NCI-H1694 treated with DMSO at 0.1 percent for 48 hours (cell line): ENCODE data around the gene MOK.

Experiments
- DNase-seq: peaks from one replicate; lab custom pipeline; 2025; lab: John Stamatoyannopoulos, UW

Gene MOK

DNA sequence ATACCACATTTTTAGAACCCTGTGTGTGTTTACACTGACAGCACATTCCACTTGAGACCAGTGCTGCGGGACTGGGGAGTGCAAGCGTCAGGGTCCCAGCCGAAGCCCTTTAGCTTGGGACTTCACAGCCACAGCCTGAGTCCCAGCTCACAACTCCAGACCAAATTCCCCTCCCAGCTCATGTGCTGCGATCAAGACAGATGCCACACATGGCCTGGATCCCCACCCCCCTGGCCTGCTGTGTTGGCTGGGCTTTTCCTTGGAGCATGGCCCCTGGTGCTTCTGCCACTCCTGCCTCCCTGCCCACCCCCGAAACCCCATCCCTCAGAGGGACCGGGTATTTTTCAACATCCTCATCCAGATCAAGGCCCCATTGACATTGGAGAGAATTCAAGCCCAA, 101.6 kb downstream of the MOK start:
- DNase-seq = no peak

DNA sequence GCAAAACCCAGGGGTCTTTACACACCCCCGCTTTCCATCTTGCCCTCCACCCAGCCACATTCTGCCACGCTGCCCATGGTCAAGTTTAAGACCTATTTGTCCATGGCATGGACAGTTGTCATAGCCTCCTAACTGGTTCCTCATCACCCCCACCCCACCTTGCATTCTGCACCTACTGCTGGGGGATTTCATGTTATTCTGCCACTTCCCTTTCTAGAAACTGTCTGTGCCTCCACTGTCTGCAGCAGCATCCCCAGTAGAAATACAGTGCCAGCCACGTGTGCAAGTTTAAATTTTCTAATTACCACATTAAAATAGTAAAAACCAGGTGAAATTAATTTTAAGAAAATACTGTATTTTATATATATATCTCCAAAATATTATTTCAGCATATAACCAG, 102.0 kb downstream of the MOK start:
- DNase-seq = no peak

DNA sequence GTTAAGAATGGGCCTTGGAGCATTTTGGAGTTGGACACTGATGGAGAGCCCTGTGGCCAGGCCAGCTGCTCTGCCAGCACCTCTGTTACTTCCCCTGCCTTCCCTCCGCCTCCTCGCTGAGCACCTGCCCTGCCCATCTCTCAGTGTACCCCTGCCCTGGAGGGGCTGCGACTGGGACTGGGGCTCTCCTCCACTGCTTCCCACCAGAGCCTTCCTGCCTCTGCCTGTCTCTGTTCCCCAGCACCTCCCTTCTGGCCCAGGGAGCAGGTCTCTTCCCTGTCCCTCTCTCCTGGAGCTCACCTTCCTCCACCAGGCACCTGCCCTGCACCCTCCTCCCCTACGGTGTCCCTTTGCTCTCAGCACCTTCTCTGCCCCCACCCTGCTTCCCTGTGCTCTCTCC, 103.2 kb downstream of the MOK start:
- no peak for DNase-seq

DNA sequence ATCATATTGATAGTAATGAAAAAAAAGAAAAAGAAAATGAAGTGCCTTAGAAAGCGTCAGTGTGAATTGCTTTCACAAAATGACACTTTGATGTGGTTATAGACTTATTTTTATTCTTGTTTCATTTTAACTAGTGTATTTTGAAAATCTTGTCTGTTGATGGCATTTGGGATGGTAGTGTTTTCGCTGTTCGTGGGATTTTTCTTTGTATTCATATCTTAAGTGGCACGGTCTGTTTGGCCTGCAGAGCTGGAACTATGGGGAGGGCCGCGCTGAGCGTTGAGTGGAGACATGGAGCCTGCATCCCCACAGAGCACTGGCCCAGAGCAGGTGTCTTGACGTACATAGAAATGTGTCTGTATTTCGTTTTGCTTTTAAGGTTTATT, 103.6 kb downstream of the MOK start:
- DNase-seq = no peak

DNA sequence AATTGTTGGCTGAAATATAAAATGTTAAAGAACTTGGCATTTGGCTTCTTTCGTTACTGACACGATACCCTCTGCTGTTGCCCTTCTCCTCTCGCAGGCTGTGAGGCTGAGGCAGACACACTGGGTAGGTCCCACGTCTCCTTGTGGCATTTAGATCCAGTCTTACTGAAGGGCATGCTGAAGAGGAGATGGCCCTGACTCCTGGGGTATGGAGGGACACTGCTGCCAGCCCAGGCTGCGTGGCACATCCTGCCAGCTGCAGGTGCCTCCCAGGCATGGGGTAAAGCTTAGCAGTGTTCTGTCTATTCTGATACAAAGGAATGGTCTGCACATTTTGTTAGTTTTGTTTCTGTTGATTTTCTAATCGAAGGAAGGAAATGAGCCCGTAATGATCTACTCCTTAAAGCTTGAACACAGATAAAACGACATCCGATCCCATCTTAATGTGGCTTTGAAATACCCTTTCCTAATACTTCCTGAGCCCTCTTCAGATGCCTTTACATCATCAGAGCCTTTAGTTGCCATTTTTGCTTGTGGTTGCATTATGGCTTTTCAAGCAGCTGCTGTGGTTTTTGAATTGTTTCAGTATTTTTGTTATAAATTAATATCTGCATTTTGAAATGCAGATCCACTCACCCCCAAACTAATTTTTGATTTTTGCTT, 104.1 kb downstream of the MOK start:
- no peak for DNase-seq

DNA sequence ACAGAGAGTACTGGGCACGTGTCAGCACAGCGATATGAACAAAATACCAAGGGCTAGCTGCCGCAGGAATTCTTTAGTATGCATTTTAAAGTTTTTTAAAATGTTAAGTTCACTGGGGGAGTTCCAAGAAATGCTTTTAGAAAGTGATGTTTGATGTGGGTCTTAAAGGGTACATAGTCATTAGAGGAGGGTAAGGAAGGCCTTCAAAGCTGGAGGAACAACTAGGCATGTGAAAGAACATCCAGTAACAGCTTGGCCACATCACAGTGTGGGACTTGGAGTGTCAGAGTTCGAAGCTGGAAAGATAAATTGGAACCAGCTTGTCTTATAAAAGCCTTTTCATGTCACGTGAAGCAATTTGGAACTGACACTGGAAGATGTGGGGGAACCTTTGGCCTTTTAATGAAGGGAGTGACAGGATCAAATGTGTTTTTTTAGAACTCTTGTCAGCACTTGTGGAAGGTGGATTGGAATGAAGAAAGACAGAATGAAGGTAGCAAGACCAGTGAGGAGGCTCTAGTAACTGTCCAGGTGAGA, 107.6 kb downstream of the MOK start:
- no peak for DNase-seq

DNA sequence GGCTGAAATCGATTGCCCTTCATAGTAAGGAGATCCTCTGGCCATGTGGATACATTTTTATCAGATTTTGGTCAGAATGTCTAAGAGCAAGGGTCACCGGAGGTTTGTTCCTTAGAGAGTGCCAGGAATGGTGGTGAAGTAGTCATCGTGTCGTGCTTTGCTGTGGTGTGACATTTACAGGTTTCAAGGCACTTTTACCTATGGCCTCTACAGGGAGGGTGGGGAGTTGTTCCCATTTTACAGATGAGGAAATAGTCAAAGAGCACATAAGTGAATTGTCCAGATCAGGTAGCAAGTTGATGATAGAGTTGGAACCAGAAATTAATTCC, 108.1 kb downstream of the MOK start:
- no peak for DNase-seq

DNA sequence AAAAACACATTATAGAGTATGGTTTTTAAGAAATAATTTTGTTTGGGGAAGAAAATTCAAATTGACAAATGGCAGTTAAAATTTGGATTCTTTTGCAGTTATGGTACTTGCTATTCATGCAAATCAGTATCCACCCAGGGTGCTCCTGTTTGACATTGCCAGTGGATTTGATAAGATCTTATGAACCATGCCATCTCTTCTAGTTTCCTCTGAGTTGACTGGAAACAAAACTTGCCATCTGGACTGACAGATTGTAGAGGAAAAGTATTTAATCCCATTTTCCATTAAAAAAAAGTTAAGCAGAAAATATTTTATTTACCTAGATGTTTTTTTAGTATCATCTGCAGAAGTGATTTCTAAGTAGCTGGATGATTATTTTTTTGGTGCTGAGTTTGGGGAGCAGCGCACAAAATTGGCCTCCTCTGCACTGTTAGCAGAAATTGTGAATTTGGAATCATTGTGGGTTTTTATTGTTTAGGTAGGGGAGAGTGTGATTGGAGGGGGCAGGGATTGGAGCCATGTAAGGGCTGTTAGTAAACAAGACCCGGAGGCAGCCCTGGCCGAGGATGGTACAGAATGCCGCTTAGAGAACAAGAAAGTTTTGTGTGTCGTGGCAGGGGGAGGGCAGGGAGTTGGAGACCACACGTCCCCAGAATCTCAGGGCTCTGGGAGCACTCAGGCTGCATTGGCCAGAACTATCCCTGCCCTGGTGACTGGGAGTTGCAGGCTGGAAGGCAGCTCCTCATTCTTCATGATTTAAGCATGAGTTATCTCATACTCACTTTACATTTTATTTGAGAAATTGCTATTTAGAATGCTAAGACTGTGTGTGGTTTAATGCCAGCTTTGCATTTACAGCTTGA, 108.7 kb downstream of the MOK start:
- DNase-seq = peak; percentile 36

DNA sequence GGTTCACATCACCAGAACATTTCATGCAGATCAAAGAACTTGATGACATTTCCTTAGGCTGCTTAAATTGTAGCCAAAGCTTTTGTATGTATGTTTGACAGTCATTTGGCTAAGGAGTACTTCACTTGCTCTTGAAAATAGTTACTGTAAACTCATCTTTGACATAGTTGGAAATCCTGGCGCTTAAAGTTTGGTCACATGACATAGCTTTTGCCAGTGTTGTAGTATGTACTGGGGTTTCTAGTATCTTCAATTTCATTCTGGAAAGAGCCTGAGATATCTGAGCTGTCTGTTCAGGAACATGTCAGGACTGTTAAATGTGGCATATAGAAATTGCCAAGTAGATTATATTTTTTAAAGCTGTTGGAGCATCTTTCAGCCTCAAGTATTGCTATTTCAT, 109.5 kb downstream of the MOK start:
- DNase-seq = no peak

DNA sequence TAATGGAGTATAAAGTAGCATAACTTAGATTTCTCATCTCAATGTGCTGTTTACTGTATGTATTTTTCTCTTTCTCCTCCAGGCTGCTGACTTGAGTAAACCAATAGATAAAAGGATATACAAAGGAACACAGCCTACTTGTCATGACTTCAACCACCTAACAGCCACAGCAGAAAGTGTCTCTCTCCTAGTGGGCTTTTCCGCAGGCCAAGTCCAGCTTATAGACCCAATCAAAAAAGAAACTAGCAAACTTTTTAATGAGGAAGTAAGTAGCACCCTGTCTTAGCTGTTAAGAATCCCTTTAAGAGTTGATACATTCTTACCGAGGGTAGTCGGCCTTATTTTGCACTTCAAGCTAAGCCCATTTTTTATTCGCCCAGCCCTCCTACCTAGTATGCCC, 110.1 kb downstream of the MOK start:
- DNase-seq = no peak

DNA sequence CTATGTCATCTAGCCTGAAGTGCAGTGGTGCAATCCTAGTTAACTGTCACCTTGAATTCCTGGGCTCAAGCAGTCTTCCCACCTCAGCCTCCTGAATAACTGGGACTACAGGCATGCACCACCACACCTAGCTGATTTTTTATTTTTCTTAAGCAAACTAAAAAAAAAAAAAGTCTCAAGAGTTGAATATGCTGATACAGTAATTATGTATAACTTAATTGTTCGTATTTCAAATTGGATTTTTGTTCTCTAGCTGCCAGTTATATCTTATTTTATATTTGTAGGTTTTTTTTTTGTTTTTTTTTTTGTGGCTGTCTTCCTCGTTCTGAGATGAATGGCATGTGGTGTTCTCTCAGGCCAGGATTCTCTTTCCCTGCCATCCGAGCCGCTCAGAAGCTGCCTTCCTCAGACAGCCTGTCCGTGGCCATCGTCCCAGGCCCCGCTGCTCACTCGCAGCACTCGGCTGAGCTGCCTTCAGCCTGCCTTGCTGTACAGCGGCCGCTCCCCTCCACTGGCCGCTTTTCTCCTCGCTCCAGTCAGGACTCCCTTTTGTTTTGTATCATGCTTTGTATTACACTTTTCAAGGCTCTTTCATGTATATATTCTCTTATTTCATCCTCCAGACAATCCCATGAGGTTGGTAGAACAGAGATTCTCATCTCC, 112.0 kb downstream of the MOK start:
- no peak for DNase-seq

DNA sequence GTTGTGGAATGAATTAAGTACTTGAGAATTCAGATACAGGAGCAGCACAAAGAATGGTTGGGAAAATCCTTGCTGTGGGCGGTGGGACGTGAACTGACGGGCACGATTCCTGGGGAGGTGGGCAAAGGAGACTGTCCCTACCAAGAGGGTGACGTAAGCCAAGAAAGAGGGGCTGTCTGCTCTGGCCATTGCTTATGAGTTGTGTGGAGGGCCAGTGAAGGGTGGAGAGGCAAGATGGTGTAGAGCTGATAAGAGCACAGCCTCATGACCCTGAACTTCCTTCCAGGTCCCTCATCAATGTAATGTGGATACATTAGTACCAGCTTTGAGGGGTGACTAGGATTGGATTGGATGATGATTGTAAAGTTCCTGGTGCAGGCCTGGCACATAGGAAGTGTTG, 115.1 kb downstream of the MOK start:
- DNase-seq = no peak

DNA sequence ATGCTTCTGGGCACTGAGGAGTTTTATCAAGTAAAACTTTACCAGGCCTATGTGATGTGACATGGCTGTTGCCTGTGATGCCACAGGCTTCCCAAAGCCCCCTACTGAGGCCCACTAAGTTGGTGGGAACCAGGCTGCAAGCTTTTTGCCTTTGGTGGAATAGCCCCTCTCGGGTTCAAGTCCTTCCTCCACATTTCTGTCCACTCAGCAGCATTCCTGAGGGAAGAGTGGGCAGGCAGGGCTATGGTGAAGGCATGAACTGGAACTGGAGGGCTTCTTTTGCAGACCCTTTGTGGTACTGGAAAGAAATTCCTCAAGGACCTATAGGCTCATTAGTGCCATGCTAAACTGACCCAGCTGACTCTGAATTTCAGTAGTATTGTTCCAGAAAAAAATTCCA, 116.8 kb downstream of the MOK start:
- DNase-seq = no peak

DNA sequence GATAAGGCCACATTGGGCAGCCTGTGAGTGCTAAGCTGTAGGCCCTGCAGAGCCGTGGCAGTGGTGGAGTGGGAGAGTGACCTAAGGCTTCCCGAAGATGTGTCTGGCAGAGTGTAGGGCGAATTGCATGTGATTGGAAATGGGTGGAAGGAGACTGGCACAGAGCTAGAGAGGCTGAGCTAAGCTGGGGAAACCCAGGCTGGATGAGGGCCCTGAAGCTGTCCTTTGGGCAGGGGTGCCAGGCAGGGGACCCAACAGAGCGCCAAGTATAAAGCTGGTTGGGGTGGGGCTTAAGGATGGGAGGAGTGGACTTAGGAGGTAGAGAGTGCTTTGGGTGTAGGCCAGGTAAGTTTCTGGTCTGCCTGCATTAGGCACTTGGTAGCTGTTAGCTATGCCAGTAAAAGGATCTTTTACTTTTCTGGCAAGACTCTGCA, 117.4 kb downstream of the MOK start:
- no peak for DNase-seq

DNA sequence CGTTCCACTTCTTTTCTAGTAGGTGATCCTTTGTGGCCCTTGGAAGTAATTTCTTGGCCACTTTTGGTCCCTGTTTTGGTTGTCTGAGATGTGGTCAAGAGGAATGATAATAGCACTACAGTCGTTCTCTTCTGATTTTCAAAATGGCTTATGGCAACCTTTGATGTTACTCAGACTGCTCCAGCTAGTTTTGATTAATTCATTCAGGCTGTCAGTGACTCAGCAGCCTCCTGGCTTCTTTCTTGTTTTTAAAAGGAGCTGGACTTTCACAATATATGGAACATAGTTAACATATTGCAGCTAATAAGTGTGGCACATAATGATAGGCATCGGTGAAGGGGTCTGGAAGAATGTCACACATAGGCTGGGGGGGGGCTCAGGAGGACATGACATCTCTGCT, 117.9 kb downstream of the MOK start:
- DNase-seq = no peak

DNA sequence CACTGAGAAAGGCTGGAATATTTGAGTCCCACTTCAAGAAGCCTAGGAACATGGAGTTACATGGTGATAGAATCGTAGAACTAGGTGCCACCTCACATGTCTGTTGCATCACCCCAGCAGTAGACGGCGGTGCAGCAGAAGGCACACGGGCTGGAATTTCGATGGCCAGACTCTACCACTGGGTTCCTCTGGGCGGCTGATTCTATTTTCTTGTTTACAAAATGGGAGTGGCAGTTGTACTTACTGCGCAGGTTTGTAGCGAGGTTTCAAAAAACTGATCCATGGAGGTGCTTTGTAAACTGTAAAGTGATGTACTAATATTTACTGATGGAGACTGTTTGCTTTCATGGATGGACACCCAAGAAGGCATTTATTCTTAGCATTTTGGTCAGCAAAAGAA, 119.6 kb downstream of the MOK start:
- DNase-seq = no peak

DNA sequence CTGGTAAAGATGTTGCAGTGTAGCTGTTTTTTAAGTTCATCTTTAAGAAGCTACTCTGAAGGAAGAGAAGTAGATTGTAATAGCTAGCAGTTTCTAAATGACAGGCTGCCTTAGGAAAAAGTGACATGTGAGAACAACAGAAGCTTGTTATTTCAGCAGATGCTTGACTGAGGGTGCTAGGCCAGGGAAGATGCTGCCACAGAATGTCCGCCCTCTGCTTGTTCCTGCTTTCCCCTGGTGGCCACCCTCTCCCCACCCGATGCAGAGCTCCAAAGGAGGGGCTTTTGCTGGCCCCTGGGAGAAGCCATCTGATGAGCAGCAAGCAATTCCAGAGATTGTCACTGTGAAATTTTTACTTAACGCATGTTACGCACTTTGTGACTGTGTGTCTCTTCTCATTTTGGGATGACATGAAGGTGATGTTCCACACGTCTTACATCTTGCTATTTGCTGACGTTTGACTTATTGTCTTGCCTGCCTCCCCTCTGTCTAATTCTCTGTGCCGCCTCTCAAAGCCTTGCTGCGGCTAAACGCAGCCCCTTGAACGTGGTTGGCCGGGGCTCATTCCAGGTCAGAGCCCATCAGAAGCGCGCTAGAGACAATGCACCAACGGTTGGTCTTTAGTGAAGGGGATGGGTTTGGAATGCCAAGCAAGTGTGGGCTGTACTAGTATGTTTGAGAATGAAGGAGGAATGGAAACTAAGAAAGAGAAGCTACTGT, 120.5 kb downstream of the MOK start:
- no peak for DNase-seq

DNA sequence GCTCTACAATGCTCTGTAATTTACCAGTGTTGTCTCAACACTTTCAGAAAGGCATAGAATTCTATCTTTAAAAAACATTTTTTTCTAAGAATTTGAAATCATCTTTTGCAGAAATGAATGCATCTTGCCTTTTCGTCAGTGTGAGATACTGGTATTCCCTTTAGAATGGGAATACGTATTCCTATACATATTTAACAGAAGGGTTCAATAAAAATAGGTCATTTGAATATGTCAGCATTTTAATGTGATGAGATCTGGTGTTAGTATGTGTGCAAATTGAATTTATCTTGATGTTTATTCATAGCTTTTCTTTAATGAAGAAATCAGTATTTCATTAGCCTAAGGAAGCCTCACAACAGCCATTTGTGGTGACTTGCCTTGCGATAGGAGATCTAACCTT, 121.1 kb downstream of the MOK start:
- no peak for DNase-seq

DNA sequence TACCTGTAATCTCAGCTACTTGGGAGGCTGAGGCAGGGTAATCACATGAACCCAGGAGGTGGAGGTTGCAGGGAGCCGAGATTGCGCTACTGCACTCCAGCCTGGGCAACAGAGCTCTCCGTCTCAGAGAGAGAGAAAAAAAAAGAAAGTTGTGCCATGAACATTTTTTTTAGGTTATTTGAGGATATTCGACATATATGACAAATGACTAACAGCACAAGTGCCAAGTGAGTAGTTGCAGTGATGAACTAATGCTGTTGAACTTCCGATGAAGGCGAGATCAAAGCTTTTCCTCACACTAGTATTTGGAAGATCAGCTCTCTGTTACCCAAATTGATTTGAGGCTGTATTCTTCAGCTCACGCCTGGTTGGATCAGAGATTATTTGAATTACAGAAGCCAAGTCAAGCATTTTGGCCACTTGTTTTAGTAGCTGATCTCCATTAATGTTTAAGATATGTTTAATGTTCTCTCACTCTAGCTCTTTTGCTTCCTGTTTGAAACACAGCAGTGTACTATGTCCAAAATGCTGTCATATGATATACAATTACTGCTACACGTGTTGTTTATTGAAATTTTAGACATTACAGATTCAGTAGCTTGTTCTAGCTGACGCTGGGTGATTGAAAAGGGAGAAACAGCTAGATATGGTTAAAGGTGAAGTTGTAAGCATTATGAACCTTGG, 121.9 kb downstream of the MOK start:
- no peak for DNase-seq

DNA sequence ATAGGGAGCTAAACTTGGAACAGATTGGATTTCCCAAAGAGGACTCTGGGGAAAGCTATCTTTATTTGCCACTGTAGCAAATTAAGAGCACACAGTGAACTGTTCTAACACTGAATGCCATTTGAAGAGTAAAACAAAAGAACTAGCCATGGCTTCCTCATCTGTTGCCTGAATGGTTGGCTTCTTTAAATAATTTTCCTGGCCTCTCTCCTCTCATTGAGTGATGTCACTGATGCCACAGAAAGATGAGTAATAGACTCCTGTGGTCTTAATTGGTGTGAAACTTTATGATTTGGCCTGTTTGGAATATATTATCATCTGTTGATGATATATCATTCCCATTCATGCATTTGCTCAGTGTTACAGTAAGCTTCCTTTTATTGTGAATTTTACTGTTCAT, 122.8 kb downstream of the MOK start:
- no peak for DNase-seq

DNA sequence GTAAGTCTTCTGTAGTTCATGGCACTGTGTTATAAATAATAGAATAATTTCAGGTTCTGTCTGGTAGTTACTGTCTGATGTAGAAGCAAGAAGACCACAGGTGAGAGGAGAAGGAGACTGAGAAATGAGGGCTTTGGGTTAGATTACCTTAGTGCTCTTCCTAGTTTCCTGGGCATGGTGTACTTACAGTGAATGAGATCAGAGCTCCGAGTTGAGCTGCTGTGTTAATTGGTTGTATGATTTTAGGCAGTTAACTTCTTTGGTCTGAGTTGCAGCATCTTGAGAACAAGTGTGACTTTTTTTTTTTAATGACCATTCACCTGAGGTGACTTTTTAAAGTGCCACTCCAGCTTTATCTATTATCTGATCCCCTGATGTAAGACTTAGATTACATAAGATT, 123.8 kb downstream of the MOK start:
- no peak for DNase-seq
